Left hindlimb (tissue), 1 donor: Measurements from ENCODE around the gene NKD2.
A peak's percentile ranks its signal among the peaks of the same experiment; 100 is the strongest.
"Not testable (repeated sequence)": the region's sequence is repeated elsewhere in the genome, so short reads cannot be mapped to it uniquely, and the experiment has no call there.

ENCODE experiments used
- DNase-seq: peaks from one replicate; pipeline ENCODE4 v3.0.0-alpha.2; 2018

Gene NKD2, protein sequence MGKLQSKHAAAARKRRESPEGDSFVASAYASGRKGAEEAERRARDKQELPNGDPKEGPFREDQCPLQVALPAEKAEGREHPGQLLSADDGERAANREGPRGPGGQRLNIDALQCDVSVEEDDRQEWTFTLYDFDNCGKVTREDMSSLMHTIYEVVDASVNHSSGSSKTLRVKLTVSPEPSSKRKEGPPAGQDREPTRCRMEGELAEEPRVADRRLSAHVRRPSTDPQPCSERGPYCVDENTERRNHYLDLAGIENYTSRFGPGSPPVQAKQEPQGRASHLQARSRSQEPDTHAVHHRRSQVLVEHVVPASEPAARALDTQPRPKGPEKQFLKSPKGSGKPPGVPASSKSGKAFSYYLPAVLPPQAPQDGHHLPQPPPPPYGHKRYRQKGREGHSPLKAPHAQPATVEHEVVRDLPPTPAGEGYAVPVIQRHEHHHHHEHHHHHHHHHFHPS

DNA sequence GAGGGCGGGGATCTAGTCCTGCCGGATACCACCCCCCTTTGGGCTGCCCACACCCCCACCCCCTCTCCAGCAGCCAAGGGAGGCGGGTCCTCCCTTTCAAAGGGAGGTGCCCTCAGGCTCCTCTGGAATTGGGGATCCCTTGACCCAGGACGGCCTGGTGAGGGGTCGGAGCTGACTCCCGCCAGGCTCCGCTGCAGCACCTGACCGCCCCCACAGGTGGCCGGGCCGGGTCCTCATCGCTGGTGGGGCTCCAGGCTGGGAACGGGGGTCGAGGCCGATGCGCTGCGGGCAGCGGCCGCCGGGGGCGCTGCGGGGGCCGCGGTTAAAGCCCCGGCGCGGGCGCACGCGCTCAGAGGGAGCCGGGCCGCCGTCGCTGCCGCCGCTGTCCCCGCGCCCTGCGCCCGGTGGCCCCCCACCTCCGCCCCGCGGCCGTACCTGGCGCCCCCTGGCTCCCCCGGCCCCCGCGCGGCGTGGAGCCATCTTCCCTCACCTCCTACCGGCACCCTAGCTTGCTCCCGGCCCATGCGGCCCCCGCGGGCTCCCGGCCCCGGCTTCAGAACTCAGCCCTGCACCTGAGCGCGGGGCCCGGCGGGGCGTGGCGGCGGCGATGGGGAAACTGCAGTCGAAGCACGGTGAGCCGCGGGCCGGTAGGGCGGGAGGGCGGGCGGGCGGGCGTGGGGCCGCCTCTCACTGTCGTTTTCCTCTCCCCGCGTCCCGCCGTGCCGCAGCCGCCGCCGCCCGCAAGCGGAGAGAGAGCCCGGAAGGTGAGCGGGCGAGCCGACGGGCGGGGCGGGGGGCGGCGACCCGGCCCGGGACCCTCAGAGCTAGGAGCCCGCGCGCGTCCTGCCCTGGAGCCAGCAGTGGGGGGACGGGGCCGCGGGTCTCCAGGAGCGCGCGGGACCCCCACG is at the start of gene NKD2:
Gene NKD2 (plus strand): TSS at position 352 of the 908 bp plus-strand sequence. CDS start 256 bp downstream, at position 608.
- peak; percentile 64 for DNase-seq

DNA sequence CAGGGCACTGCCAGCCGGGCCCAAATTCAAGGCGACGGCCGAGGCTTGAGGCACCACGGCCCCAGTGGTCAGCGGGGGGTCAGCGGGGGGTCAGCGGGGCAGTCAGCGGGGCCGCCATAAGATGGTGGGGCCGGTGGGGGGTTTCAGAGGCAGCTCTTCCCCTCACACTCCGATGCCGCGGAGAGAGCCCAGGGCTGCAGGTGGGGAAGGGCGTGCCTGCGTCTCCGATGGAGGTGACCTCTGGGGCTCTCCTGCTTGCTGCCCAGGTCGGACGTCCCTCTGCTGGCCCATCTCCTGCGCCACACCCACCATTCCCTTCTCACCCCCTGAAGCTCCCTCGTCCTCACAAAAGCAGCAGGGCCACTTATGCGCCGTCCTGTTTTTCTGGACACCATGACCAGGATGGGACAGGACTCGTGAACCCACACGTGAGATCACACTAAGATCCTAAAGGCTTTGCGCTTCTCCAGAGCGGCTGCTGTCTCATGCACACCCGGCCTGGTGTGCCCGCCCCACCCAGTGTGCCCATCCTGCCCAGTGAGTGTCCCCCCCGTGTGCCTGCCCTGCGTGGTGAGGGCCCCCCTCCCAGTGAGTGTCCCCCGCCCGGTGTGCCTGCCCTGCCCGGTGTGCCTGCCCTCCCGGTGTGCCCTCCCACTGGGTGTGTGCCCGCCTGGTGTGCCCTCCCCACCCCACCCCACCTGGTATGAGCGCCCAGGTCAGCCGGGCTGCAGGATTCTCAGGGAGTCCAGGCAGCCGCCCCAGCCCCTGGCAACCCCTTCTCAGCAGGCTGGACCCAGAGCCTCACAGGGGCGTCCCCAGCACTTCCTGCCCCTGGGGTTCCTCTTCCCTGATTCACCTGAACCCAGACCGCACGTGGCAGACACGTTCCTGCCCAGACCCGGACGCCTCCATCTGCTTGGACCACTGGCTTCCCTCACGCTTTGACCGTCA is 48.7 kb upstream of the NKD2 start:
- no peak for DNase-seq

DNA sequence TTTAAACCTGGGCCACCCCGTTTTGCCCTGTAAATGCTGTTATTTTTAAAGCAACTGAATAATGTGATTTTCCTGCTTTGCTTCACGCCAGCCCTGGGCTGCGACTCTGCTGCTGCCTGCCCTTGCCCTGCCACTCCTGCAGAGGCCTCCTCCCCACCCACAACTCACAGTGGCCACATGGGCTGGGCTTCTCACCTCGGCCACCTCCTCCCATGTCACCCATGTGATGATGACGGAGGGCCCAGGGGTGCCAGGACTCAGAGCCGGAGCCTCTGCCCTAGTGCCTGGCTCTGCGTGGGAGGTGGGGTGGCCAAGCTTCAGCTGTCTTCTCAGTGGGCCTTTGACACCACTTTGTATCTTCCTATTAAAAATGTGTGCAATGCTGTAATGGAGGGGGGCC is 48.1 kb upstream of the NKD2 start:
- no peak for DNase-seq

DNA sequence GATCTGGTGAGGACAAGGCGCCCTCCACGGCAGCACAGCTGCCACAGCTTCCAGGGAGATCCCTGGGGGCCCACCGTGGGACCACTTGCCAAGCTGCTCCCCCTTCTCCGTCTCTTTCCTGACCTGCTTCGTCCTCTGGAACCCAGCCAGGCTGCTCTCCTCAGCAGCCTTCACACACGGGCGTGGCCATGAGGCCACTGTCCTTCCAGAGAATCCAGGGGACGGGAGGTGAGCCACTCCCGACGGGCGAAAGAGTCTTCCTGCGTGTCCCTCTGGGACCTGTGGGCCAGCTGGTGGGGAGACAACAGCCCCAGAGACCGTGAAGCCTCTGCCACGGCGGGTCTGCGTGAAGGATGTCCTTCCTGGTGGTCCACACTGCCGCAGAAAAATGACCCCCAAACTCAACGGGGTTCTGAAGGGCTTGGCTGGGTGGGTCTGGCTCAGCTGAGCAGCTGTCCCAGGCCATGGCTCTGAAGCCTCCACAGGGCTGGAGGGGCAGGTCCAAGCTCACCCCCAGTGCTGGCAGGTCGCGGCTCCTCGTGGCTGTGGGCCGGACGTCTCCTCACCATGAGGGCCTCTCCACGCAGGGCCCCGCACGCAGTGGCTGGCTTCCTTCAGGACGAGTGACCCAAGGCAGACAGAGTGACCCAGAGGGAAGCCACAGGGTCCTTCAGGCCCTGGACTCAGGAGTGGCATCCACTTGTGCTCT is 47.4 kb upstream of the NKD2 start:
- no peak for DNase-seq

DNA sequence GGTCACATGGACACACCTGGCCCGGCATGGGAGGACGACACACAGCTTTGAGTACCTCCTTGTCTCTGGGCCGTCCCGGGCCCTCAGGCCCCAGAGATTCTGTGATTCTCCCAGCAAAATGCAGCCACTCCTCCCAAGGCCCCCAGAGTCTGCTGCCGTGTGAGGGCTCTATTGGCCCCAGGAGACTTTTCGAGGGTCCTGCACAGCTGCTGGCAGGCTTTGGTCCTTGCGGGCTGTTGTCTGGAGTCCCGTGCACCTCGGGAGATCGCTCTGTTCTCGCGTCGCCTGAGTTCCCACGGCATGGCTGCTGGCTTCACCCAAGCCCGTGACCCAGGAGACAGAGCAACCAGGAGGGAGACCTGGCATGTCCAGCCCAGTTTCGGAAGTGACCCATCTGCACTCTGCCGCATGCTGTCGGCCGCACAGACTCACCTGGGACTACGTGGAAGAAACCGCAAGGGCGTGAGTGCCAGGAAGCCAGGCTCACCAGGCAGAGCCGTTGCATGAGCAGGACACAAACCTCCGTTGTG is 46.8 kb upstream of the NKD2 start:
- DNase-seq: peak; percentile 27

DNA sequence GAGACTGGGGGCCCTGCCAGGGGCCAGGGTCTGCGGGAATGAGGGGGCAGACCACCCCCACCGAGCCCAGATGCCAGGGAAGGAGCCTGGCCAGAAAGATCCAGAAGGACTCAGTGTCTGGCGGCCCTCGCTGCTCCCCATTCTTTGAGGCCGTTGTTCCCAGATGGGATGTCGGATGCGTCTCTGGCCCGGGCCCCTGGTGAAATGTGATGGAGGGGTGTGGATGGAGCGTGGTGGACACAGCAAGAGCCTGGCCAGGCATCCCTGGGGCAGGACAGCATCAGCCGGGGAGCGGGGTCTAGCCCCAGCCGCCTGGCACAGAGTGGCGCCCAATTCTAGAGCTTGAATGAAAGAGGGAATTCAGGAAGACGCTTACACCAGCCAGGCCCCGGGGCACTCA is 46.2 kb upstream of the NKD2 start:
- peak; percentile 27 for DNase-seq

DNA sequence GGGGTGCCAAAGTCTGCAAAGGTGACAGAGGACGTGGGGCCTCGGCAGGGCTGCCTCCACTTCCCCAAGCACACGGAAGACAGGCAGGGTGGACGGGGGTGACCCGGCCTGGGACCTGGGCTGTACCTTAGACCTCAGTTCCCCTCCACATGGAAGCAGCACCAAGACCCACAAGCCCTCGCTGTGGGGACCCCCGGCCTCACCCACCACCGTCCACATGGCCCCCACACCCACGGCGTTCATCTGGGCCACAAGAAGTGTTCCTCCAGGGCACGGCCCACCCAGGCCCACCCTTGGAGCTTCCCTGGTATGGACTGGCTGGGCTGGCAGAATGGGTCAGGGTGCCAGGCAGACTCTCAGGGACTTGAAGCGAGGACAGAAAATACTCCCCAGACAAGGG is 45.8 kb upstream of the NKD2 start:
- no peak for DNase-seq

DNA sequence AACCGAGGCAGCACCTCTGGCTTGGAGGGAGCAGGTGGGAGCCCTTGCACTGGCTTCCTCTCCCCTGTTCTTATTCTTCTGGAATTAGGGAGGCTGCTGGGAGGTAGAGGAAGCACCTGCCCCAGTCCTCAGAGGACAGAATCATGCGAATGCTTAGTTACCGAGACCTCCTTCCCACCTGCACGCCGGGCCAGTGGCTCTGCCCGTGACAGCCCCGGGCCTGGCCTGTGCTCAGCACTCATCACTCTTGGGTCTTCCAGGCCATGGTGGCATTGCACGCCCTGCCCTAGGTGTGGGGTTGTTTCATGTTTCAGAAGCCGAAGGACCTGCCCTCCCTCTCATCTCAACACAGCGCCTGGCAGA is 45.3 kb upstream of the NKD2 start:
- no peak for DNase-seq

DNA sequence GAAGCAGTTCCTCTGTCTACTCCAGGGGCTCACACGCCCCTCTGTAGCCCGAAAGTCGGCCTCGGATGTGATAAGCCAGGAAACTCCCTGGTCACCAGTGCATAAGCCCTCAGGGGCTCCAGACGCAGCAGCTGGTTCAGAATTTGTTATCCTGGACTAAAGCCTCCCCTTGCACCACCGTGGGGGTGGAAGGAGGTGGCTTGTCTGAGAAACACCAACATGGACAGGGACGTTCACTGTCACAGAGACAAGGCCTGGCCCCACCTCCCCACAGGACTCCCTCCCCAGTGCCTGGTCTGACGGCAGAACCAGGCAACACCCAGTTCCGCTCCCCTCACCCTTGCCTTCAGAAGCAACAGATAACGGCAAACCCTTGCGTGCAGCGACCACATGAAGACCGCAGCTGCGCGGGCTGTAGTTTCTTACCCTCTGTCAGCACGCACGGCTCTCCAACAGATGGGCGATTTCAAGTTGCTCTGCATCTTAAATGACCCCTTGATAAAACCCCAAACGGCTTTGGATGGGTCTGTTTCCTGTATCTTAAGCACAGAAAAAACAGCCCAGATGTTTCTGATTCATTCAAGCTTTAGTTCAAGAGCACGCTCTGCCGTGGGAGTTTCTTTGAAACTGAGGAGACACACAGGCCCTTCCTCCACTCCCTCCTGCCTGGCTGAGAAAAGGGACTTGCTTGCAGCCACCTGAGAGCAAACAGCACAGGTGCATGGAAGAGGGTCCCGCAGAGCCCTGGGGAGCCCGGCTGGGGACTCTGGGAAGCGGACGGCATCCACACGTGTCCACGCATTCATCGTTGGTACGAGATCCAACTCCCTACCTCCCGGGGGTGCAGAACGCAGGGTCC is 44.7 kb upstream of the NKD2 start:
- DNase-seq: peak; percentile 57

DNA sequence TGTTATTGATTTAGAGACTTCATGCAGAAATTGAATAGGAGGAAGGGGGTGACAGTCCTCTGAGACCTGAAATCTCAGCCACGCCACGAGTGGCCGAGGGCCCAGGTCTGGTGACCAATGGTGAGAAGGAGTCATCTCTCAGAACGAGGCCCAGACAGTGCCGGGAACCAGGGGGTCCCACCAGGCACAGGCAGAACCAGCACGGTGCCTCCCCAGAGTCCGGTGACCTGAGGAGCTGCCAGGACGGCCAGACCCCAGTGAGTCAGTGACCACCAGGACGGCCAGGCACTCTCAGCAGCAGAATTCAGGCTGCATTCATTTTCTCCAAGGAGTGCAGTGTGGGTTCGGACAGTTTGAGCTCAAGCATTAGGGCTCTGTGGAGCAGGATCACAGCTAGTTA is 43.8 kb upstream of the NKD2 start:
- DNase-seq: no peak

DNA sequence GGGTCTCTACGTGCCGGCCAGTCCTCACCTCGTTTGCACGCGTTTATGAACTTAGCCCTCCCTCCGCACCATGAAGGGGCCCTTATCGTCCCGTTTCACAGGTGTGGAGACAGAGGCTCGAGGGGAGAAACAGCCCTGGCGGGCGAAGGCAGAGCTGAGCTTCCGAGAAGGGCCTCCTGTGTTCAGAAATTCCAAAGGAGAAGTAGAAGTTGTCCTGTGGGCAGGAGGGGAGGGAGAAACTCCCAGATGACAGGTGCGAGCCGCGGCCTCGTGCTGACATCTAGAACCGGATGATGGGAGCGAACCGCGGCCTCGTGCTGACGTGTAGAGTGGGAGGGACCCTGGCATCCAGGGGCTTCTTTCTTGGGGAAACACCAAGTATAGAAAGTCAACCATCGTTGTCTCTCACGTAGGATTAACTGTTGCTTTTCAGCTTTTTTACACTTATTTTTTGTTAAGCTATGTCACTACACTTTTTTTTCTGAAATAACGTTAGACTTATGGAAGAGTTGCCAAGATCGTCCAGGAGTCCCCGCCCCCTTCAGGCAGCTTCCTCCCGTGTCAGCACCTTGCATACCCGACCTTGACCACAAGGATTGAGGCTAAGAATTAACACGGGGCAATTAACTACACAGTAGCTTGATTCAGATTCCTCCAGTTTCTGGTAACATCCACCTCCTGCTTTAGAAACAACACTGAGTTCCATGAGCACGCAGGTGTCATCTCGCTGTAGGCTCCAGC is 42.8 kb upstream of the NKD2 start:
- DNase-seq: no peak

DNA sequence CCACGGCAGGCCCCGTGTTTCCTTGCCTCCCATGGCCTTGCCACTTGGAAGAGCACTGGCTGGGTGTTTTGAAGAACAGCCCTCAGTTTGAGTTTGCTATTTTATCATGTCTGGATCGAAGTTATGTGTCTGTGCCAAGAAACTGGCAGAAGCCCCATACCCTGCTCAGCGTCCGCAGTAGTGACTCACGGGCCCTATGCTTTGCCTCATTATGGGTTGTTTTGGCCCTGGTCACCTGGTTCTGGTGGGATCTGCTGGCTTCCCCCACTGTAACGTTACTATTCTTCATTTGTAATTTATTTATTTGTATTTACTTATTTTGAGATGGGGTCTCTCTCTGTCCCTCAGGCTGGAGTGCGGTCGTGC is 42.3 kb upstream of the NKD2 start:
- no peak for DNase-seq

DNA sequence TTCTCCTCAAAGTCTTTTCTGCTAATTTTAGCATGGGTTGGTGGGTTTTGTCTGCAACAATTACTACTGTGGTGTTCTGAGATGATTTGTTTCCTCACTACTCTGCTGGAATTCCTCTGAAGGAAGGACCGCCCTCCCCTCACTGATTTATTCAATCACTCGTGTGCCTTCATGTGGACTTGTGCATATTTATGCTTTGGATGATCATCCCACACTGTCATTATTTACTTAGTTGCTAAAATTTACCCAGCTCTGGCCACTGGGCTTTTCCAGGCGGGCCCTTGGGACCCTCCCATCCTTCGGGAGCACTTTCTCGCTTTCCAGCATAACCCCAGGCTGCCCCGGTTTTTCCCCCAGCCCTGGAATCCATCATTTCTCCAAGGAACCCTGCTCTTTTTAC is 41.7 kb upstream of the NKD2 start:
- DNase-seq: no peak

DNA sequence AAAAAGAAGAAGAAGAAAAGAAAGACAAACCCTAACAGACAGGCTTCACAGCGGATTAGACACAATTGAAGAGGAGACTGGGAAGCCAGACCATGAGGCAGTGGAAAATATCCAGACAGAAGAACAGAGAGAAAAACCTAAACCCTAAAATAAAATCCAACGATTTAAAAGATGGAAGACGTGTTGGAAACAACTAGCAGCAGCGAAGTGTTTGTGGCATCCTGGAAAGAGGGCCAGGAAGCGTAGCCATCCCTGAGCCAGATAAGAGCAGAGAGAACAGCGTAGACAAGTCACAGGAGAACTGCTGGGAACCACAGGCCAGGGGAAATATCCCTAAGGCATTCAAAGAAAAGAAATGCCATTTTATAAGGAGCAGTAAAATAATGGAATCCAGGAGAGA is 39.7 kb upstream of the NKD2 start:
- DNase-seq: peak; percentile 39

DNA sequence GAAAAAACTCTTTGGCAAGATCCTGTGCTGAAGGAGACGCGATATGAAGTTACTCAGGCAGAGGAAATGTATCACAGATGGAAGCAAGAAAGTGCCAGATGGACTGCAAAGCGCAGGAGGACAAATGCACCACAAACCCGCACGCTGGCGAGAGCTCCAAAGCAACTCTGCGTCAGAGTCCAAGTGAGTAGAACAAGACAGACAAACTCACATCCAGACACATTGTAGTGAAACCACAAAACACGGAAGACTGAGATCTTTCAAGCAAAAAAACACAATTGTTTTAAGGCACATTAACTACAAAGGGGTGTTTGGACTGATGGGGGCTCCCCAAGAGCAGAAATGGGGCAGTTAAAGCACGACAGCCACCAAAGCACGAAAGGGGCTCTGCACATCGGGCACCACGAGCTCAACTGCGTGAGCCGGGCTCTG is 39.2 kb upstream of the NKD2 start:
- peak; percentile 76 for DNase-seq

DNA sequence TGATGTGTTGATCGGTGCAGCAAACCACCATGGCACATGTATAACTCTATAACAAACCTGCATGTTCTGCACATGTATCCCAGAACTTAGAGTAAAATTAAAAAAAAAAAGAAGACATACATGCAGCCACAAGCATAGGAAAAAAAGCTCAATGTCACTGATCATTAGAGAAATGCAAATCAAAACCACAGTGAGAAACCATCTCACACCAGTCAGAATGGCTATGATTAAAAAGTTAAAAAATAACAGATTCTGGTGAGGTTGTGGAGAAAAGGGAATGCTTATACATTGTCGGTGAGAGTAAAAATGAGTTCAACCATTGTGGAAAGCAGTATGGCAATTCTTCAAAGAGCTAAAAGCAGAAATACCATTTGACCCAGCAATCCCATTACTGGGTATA is 36.0 kb upstream of the NKD2 start:
- DNase-seq: not testable (repeated sequence)

DNA sequence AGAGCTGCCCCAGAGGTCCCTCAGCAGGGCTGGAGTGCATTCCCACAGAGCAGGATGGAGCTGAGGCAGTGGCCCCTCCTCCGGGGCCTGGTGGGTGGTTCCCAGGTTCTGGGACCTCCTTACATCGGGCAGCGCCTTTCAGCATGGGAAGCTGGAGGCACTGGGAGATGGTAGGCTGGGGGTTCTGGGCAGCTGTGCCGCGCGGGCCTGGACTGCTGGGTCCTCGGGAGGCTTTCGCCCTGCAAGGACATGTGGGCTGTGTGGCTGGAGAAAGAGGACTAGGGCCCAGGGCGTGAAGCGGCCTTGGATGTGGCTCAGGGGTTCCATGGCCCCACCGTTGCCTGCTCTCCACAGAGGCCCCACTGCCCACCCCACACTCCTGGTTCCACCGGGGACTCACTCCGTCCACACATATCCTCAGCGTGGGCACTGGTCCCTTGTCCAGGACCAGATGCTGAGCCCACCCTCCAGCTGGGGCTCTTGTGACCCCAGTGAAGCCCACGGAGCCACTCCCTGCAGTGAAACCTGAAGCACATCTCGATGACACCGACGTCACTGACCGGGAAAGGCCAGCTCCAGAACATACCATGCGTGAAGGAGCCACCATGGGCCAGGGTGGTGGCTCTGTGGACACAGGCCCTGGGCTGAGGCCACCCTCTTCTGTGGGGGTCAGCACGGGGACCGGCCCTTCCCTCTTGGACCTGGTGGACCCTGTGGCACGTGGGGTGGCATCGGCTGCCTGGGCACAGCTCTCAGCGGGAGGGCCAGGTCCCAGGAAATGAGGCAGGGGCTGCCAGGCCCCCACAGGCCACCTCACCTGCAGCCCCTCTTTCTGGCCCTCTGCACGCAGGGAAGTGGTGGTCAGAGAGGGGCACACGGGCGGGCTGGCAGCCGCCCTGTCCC is 31.5 kb upstream of the NKD2 start:
- no peak for DNase-seq

DNA sequence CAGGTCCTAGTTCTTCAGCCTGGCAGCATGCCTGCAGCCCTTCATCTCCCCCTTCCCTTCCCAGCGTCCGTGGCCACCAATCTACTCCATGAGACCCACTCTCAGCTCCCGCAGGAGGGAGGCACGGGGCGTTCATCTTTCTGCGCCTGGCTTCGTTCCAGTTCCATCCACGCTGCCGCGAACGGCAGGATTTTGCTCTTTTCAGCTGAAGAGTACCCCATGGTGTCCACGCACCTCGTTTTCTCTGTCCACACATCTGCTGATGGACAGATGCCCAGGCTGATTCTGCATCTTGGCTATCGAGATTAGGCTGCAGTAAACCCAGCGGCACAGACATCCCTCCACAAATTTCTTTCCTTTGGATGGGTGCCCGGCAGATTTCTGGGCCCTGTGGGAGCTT is 30.5 kb upstream of the NKD2 start:
- peak; percentile 24 for DNase-seq

DNA sequence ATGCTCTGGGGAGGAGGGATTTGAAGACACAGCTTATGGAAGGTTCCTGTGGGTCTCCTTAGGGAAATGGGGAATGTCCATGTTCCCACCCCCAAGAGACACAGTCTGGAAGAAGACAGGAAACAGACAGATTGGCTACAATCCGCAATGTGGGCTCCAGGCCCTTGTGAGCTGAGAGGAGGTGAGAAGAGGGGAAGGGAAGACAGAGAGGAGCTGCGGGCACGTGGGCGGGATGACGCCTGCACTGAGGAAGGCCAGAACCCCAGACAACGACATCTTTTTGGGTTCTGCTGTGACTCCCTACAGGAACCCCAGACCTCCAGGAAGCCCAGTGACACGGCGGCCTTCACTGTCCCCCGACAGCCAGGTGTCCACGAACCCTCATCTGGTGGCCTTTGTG is 29.9 kb upstream of the NKD2 start:
- no peak for DNase-seq
